Measurements from ENCODE around the gene TFF2.
A peak's percentile ranks its signal among the peaks of the same experiment; 100 is the strongest.

Gene TFF2

DNA sequence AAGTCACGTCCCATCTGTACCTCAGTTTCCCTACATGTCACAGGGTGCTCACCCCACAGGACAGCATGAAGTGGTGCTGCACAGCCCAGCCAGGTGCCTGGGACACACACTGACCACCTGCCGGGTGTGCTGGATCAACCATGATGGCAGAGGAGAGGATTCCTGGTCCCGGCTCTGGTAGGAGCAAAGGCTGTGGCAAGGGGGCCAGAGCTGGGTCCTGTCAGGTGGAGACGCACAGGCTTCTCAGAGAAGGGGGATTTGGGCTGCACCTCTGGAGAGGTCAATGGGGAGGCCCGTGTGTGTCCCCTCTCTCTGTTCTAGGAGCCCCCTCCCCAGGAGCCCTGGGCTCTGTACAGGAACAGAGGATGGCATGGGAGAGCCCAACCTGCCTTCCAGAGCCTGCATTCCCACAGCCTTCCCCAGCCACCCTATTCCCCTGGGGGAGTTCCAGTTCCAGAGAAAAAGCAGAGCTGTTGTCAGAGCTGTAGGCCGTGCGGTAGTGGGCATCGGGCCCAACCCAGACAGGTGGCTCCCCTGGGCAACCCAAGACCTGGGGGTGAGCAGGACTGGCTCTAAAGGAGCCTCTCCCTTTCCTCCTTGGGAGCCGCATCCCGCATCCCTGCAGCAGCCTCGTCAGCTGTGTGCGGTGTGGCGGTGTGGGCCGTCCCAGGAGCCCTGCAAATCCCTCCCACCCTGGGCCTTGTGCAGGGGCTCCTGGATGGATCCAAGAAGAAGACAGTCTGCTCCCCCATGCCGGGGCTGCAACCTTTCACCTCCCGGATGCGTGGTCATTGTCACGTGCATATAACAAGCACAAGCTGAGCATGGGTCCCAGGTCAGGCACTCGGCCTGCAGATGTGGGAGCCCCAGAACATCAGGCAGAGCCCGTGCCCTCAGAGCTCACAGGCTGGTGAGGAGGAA, 32.7 kb downstream of the TFF2 start:
- no peak for DNase-seq

DNA sequence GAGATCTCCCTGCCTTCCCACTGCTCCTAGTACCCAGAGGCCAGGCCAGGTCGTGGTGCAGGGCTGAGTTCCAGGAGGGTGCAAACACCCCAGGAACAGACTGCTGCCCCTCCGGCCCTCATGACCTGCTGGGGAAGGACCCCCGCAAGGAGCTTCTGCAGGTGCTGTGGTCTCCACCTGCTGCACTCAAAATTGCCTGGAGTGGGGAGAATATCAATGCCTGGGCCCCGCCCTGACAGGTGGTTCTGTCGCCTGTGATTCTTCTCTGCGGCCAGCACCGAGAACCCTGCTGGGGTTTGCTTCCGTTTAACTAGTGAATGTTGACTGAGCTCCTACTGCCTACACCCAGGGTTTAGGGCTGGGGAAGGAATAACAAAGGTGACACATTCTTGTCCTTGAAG, 33.5 kb downstream of the TFF2 start:
- no peak for DNase-seq

DNA sequence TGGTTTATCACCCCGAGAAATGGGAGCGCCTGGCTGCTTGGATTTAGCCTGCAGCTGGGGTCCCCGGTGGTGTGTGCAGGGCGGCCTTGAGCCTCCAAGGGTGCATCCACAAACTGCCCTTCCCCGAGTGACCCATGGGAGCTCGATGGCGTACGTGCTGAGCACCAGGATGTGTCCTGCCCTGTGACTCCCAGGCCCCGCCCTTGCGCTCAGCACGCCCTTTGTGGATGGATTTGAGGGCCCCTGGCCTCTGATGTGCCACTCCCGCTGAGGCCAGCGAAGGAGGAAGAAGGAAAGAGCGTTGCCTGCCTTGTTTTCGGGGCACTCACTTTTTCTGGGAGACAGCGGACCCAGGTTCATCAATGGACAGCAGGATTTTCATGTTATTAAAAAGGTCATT, 33.9 kb downstream of the TFF2 start:
- no peak for DNase-seq

DNA sequence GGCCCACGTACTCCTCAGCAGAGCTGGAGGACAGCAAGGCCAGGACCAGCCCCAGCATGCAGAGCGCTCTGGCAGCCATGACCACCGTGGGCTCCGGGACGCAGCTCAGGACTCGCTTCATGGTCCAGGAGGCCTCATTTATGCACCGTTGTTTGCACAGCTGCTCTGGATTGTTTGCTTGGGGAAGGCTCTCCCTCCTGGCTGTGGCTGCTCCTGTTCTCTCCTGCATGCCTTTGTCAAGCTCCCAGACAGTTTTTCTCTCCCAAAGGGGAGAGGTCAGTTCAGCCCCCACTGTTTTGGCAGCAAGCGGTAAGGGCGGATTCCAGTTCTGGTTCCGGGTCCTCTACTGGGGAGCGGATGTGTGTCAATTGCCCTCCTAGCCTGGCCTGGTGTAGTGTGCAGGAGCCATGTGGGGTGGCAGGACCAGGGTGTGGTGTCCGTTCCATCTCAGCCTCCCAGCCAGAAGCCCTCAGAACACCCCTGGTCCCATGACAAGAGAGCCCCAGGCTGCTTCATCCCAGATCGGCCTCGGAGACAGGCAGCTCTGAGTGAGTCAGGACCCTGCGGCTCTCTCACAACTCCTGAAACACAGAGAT, 35.4 kb downstream of the TFF2 start, which contains the start of gene TFF3:
Gene TFF3, minus strand, starts transcription at position 114 of the 596 bp plus-strand sequence. Its CDS starts 35 bp downstream, at position 79.
- peak; percentile 63 for DNase-seq

DNA sequence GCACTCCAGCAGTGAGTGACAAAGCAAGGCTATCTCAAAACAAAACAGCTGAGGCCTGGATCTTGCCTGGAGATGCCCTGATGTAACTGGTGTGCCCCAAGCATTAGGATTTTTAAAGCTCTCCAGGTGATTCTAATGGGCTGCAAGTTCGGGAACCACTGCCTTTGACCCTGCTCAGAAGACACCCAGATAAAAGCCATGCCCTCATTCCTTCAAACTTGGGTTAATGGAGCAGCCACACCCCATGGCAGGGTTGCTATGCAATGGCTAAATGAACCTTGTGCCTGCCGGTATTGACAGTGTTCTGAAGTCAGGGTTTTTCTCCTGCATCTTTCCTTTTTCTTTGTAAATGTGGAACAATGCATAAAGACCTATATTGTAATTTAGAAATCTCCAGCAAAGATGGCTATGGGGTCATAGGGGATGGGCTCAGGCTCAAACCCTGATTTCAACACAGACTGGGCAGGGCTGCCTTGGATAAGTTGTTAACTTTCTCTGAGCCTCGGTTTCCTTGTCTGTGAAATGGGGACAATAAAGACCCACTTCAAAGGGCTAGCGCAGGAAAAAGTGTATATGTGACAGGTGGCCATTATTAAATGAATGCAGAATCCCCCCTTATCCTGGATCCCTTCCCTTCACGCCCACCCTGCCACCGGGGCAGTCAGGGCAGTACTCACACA, 36.0 kb downstream of the TFF2 start:
- DNase-seq = no peak

DNA sequence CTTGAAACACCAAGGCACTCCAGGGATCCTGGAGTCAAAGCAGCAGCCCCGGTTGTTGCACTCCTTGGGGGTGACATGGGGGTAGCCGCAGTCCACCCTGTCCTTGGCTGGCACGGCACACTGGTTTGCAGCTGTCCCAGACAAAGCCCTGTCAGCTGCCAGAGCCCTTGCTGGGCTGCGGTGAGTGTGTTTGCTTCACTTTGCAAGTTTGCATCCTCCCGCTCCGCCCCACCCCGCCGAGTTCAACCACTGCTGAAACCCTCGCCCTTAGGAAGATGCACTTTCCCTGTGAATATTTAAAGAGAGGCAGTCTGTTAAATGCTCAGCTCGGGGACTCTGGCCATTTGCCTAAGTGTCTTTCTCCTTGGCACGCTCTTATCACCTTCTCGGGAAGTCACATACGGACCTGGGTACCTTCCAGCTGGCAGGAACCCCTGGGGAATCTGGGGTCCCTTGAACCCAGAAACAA, 37.3 kb downstream of the TFF2 start:
- peak; percentile 66 for DNase-seq

DNA sequence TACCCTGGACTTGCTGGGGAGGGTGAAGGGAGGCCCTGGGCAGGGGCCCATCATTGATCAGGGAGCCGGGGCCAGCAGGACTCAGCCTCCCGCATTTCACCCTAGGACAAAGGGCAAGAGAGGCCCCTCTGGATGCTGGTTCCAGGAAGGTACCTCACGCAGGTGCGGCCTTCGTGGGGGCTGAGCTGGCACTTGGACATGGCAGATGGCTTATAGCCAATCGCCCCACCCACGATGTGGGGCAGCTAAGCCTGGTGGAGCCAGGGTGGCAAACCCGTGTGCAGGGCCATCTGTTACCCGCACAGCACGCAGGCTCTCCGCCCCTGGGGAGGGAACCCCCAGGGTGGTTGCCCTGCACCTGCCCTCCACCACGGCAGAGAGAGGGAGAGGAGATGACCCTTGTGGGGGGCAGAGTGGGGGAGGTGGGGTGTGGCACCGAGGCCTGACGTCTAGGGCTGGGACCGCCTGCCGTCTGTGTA, 38.1 kb downstream of the TFF2 start:
- DNase-seq = no peak

DNA sequence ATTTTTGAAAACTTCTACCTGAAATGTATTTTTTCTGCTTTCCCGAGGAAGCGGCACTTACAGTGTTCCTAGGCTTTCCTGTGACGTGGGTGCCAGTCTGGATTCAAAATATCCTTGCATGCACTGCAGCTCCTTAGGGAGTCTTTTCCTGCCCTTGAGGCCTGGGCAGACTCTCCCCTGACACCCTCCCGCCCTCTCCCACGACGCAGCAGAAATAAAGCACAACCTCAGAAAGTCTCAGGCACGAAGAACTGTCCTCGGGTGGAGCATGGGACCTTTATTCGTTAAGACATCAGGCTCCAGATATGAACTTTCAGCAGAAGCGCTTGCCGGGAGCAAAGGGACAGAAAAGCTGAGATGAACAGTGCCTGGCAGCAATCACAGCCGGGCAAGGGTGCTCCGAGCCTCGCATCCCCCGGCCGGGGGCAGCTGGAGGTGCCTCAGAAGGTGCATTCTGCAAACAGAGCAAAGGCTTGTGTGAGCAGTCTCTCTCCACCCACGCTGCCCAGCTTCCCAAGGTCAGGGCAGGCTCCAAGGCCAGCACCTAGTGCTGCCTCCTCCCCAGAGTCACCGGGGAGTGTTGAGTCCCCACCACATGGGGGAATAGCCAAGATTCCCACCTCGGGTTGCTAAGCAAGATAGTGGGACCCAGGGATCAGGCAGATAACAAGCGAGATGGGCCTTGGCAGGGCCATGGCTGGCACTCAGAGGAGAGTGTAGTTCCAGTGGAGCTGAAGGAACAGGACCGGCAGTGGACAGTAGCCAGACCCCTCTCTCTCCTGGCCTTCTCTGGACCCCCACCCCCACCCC, 38.8 kb downstream of the TFF2 start:
- no peak for DNase-seq

DNA sequence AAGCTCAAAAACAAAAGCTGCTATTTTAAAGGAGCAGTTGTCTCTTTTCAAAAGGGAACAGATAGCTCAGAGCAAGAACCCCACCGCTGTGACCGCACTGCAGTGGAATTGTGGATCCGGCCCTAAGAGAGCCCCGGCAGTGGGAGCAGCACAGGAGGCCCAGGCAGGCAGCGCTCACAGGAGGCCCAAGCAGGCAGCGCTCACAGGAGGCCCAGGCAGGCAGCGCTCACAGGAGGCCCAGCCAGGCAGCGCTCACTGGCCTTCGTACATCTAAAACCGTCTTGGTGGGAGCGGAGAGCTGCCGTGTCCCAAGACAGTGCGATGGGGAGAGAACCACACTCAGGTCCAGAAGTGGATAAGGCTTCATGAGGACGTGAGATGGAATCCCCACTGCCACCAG, 39.6 kb downstream of the TFF2 start:
- no peak for DNase-seq

DNA sequence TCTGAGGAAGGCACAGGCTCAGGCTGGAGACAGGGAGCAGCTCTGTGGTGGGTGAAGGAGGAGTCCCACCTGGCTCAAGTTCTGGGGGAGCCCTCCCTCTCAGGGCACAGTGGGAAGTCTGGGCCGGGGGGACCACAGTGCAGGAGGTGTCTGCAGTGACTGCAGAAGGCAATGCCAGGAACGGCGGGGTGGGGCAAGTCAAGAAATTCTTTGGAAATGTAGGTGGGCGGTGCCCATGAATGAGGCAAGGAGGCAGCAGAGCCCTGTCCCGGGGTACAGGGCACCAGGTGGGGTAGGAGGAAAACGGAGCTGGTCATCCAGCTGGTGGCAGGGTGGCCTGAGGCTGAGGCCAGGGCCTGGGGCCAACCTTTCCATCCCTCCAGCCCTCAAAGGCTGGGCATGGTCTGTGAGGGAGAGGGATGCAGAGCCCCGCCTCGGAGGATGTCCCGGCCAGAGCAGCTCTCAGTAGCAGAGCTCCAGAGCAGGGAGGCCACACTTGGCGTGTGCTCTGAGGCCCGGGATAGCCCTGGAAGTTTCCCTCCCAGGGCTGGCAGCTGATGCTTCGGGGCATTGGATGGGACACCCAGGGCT, 40.3 kb downstream of the TFF2 start:
- DNase-seq = no peak

DNA sequence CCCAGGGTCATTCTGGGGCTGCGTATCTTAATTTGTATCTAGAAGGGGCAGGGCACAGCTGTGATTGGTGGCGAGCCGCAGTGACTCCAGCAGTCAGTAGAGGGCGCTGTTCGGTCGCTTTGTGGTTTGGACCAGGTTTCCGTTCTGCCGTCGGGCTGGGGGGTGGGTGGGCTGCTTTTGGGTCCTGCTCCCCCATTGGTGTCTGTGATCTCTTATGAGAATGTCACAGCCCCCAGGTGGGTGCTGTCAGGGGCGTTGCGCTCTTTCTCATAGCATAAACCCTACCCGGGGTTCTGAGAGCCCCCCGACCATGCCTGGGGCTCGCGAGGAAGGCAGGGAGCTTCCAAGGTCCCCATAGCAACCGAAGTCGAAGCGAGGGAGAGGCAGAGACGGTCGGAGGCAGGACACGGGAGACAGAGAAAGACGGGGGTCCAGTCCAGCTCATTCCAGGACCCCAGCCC, 41.0 kb downstream of the TFF2 start:
- peak; percentile 68 for DNase-seq

DNA sequence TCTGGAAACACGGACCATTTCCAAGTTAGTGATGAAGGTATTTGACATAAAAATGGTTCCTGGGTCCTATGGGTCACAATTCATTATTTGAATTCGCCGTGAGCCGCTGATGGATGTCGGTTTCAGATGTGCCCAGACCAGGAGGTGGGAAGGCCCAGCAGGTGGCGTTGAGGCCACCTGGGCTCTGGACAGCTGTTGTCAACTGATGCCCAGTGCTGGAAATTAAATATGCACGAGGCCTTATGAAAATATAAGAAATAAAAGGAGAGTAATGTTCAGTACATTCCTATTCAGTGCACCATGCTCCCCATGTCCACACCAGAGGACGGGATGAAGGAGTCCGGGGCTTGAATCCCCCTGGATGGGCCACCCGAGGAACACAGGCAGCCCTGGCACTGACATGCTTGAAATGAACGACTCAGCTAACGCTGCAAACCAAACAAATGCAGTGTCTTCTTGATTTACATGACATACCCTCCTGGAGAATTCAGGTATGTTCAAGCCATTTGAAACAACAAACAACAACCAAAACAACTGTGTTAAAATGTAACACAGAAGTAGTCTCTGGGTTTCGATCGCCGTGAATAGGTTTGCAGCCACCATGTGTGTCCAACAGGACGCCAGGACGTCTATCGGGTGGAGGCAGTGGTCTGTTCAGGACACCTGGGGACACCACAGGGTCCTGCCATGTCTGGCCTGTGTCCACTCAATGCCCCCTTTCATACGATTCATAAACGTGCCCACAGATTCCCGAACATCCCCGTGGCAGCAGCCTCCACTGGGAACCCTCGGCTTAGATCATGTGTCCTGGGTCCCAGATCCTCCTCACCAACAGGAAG, 41.7 kb downstream of the TFF2 start:
- DNase-seq = no peak

DNA sequence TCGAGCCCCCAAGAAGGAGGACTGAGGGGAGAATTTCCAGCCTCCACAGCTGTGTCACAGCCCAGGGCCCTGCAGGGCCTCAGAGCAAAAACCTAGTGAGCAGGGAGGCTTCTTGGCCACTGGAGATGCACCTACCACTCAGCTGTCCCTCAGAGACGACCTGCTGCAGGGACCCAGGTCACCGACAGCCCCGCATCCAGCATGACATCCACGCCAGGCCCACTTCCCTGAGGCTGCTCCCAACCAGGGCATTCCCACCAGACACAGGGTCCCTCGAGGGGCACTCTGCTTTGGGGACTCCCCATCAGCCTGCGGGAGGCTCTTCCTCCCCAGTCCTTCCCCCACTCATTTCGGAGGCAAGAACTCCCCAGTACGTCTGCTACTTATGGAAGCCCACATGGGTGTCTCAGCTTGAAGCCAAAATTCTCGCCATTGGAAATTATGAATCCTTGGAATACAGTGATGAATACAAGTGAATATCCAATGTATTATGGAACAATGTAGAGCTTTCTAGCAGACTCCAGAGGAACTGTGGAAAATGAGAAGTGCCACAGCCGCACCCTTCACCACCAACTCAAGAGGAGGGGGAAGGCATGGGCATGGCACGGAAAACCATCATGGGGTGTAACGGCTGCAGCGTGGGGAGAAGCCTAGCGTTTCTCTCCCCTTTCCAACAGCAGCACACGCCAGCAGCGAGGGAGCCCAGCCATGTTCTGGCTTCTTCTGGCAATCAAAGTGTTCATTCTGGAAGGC, 42.5 kb downstream of the TFF2 start:
- DNase-seq = no peak

DNA sequence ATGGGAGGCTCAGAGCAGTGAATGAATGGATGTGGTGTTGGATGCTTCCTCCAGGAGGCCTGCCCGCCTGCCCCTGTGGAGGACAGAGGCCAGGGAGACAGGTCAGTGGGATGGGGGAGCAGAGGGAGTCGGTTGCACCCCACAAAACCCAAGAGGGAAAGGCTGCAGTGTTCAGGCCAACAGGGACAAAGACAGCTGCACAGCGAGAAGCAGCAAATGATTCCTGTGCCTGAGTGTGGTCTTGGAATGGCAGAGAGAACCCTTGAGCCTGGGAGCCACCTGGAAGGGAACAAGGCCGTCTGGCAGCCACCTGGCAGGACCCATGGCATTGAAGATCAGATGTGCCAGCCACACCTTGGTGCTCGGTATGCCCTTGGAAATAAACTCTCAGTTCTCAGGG, 43.7 kb downstream of the TFF2 start:
- no peak for DNase-seq

DNA sequence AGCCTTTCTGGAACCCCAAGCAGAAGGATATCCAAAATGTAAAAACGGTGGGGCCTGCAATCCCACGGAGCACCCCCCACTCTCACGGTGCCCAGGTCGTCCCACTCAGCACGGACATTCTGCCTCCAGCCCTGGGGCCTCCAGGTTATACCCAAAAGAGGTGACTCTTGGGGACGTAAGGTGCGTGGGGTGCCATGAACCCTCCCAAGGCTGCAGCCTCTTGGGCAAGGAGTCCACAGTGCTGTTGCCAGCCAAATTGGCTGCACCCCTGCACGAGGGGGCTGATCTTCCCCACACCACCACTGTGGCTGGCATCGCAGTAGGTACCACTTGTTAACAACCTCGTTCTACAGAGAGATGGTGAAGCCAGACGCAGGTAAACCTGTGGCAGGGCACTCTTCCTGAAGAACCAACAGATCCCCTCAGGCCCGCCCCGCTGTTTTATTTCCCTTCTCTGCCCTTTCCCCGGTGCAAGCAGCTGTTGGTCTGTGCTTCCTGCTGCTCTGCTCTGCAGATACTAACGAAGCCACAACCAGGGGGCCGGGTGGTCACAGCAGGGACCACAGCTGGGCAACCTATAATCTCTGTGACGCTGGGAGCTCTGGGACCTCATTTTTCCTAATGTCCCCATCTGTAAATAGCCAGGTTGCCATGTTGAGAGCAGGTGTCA, 44.3 kb downstream of the TFF2 start:
- no peak for DNase-seq

DNA sequence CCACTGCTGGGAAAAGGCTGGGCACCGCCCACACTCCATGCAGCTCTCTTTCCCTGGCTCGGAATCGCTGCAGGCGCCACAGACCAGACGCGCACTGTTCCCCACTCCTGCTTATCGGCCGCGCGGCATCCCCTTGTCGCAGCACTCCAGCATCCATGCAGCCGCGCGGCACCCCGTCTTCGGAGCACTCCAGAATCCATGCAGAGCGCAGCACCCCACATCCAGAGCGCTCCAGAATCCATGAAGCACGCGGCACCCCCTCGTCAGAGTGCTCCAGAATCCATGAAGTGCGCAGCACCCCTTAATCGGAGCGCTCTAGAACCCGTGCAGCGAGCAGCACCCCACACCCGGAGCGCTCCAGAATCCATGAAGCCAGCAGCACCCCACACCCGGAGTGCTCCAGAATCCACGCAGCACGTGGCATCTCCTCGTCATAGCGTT, 45.1 kb downstream of the TFF2 start:
- peak; percentile 3 for DNase-seq

DNA sequence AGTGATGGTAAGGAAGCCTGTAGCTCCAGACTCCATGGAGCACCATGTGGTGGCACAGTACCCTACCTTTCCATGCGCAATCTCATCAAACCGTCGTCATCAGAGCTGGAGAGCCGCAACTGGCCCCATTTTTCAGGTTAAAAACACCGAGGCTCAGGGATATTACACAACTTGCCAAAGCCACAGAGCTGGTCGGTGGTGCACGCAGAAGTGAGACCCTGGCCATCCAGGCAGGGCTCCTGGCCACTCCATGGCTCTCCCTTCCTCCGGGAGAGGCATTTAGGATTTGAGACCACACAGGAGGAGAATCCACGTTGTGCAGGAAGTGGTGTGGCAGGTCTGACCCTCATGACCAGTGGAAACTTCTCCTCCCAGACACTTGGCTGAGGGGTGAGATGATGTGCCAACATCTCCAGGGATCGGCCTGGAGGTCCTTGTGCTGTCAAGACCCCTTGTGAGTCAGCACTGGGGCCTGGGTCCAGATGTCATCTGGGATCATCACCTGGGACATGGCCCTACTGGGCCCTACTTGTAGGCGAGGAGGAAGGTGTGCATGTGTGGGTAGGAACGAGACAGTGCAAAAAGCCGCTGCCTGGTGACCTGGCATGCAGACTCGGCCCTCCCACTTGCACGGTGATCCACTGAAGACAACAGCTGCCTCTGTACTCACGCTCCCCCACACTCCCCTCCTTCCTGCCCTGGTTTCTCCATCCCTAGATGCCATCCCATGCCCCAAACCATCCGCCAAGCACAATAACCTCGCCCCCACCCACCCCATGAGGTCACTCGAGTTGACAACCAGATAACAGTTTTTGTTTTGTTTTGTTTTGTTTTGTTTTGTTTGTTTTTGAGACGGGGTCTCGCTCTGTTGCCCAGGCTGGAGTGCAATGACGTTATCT, 46.0 kb downstream of the TFF2 start:
- DNase-seq = peak; percentile 13

DNA sequence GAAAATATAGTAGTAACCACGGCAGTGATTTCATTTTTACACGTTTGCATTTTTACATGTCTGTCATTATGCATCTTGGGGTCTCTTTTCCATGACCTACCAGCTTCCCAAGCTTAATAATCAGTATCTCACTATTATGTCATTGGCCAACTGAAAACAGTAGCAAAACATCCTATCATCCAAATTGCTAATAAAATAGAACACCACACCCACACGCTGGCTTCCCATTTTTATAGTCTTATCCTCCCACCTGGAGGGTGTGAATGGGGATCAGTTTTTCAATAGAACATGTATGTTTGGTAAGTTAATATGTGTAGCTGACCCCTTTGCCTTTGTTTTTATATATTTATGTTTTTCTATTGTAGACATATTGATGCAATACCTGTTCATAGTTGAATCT, 47.4 kb downstream of the TFF2 start:
- no peak for DNase-seq

DNA sequence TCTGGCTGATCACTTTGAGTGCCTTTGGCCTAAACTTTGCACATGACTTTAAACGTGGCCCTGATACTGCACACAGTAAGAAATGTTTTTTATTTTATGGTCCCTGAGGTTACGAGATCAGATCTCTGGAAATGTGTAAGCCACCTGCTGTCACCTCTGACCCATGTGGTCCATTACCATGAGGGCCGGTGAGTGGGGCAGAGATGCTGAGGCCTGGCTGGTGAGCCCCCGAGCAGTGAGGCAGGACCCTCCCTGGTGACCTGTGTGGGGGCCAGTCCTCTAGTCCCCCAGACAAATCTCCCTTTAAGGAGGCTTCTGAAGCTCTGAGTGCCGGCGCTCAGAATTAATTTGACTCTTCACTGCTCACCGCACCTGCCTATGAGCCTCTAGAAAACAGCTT, 48.0 kb downstream of the TFF2 start:
- DNase-seq = no peak

All from right hindlimb (tissue), 1 donor.